HG02938 (cell line): Measurements from ENCODE around the gene MAP3K6.

Experiments used
- ATAC-seq: cut with Tn5 transposase; IDR thresholded peaks from one replicate; pipeline ENCODE4 v1.9.1; 2021; ENCODE audit warnings: mild to moderate bottlenecking, moderate library complexity; ENCODE audit not compliant: unreplicated experiment

The MAP3K6 gene

GRCh38 chr1:27341525-27342252 is 25.1 kb downstream of the MAP3K6 start, which contains the start of gene SYTL1:
Gene SYTL1 (plus strand): TSS chr1:27342022. CDS start chr1:27345335, 3,313 bp downstream.
- ATAC-seq: no peak

DNA sequence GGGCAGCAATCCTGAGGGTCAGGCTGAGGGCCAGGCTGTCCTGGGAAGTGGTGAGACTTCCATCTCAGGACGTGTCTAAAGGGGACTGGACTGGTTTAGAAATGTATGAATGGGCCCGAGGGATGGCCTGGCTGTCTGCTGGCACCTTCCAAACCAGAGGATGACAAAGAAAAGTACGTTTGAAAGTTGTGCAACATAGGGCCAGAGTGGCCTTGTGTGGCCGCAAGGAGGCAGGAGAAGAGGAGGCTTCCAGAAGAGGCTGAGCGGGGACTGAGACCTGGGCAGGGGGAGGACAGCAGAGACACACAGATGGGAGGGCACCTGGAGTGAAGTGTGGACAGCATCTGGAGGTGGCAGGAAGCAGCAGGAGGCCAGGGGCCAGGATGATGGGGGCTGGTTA is 27.5 kb downstream of the MAP3K6 start:
- ATAC-seq: no peak

DNA sequence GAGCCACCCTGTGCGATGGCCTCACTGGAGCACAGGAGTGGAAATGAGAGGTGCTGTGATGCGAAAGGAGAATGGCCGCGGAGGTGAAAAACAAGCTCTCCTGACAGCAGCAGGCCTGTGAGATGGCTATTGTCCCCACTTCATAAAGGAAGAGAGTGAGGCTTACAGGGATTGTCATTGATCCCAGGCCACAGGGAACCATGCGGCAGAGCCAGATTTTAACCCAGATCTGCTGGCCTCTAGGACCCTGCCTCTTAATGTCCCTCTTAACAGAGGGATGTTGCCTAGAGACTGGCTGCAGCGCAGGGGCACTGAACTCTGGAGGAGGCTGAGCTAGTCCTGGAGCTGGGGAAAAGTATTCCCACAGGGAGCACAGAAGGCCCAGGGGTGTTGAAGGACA is 28.0 kb downstream of the MAP3K6 start:
- ATAC-seq: no peak

- no peak for ATAC-seq
Measured at GRCh38 chr1:27336756-27337155, 30.0 kb downstream of the MAP3K6 start.

DNA sequence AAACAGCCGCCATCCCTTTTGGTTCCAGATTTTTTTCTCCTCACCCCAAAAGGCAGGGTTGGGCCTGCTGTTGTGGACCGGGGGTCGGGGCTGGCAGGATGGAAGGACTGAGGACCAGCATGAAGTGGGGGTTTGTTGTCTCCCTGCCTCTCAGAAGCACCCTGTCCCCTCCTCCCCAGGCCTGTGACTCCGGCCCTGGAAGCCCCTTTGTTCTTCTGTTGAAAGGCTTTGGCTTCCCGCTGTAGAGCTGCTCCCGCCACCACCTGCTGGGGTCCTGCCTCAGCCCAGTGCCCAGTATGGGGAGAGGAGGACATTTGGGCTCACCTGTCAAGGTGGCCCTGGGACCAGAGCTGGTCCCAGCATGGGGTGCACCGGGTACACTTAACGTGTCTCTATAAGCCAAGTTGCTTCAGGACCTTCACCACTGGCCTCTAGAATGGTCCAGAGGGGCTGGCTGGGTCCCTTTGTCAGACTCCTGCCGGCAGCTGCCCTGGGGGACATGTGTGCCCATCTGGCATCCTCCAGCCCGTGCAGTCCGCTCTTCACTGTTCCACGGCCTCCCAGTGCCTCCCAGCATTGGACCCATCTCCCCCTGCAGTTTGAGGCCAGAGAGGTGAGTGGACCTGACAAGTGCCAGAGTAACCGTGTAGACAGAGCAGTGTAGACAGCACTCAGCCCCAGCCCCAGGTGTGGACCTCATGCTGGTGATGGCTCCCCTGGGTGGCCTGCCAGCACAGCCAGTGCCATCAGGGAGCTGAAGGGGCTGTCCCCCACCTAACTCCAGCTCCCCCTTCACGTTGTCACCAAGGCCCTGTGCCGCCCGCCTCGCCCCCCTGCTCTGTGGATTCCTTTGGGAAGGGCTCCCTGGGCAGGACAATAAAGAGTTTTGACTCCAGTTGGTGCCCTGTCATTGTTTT is 31.0 kb downstream of the MAP3K6 start:
- ATAC-seq: no peak

GRCh38 chr1:27333717-27334279 is 33.0 kb downstream of the MAP3K6 start:
- no peak for ATAC-seq

GRCh38 chr1:27332536-27333281 is 34.1 kb downstream of the MAP3K6 start:
- no peak for ATAC-seq

DNA sequence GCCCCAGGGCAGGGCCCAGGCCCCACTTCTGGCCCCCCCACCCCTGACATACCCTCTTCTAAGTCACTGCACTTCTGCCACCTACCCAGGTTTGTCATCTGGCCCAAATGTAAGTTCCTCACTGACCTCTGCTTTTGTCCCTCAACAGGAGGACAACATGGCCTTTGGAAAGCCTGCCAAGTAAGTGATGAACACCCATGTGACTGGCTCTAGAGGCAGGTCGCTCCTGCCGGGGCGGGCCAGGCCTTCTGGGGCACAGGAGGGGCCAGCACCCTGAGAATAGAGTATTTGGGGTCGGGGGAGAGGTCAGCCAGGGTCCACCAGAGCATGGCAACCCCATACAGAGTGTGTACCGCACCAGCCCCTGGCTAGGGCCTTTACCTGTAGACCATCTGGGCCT is 34.8 kb downstream of the MAP3K6 start:
- no peak for ATAC-seq

- no peak for ATAC-seq
Measured at GRCh38 chr1:27331426-27331825, 35.3 kb downstream of the MAP3K6 start.

GRCh38 chr1:27330786-27331185 is 36.0 kb downstream of the MAP3K6 start:
- no peak for ATAC-seq

DNA sequence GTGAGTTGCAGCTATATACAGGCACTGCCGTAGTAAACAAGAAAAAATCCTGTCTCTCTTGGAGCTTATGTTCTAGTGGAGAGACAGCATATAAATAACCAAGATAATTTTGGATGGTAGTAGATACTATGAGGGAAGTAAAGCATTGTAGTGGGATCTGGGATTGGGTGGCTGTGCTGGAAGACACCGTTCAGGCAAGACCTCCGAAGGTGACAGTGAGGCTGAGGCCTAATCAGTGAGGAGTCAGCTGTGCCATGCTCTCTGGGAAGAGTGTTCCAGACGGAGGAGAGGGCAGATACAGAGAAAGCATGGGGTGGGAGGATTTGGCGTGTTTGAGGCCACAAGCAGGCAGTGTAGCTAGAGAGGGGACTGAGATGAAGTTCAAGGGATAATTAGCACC is 38.8 kb downstream of the MAP3K6 start:
- ATAC-seq: no peak

DNA sequence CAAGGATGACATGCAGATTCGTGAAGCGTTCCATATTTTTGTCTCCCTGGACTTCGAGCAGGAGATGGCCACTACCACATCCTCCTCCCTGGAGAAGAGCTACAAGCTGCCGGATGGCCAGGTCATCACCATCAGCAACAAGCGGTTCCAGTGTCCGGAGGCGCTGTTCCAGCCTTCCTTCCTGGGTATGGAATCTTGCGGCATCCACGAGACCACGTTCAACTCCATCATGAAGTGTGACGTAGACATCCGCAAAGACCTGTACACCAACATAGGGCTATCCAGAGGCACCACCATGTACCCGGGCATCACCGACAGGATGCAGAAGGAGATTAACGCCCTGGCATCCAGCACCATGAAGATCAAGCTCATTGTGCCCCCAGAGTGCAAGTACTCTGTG is 41.5 kb downstream of the MAP3K6 start:
- ATAC-seq: no peak

DNA sequence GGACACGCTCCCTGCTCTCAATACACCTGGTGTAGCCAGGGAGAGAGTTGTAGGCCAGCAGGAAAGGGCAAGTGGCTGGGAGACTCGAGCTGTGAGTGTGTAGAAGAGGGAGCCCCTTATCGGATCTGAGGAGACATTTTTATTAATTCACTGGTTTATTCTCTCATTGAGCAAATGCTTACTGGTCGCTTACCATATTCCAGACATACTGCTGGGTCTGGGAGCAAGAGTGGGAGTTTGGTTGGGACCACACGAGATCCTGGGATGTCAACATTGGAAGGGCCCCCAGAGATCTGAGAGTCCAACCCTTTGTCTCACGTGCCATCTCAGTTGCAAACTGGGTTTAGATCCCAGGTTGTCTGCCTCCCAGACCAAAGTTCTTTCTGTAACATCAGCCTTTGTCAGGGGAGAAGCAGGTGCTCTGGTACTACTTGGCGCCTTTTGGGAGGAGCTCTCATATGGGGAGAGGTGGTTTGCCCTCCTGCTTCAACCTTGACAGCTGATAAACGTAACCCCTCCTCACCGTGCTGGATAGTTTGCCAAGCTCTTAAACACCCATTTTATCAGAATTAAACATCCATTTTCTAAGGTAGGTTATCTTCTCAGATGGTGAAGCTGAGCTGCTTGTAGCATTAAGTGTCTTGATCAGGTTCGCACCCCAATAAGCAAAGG is 44.1 kb downstream of the MAP3K6 start:
- ATAC-seq: no peak

GRCh38 chr1:27321813-27322568 is 44.8 kb downstream of the MAP3K6 start, which contains the start of gene TMEM222:
Gene TMEM222 (plus strand): TSS chr1:27322163. CDS start chr1:27322198, 35 bp downstream.
- ATAC-seq: peak; percentile 90

DNA sequence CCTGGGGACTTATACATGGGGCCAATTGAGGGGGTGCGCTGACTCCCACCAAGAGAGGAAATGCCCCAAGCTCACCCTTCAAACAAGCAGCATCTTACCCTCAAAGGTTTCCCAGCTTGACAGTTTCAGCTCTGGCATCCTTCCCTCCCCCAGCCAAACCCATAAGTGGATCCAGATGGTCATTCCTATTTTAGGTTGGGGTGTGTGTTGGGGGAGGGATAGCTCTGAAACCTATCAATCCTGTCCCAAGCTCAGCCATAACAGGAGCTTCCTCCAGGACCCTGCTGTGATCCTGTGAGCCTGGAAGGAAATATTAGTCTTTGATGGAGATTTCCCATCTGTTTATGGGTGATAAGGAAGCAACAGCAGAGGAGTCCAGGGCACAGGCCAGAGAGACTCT is 48.2 kb downstream of the MAP3K6 start:
- no peak for ATAC-seq

GRCh38 chr1:27318136-27318535 is 48.6 kb downstream of the MAP3K6 start:
- ATAC-seq: no peak

- no peak for ATAC-seq
Measured at GRCh38 chr1:27316860-27317259, 49.9 kb downstream of the MAP3K6 start.

- ATAC-seq: no peak
Measured at GRCh38 chr1:27314737-27315136, 52.0 kb downstream of the MAP3K6 start.

DNA sequence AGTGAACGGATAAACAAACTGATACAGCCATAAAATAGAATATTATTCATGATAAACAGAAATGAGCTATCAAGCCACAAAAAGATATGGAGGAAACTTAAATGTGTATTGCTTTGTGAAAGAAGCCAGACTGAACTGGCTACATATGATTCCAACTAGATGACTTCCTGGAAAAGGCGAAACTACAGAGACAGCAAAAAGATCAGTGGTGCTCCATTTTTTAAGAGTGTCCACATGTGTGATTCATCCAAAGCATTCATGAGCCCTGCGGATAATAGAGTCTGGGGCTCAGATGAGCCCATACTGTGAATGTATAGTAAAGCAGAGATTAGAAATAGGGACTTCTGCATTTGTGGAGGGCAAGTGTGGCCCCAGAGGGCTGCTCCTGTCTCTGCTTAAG is 52.6 kb downstream of the MAP3K6 start:
- no peak for ATAC-seq
